IPS-NIHi11 (cell line): ENCODE results near the gene BDKRB2.
A peak's percentile ranks its signal among the peaks of the same experiment; 100 is the strongest.
"Not testable (repeated sequence)": the region's sequence is repeated elsewhere in the genome, so short reads cannot be mapped to it uniquely, and the experiment has no call there.

Experiments
- DNase-seq: peaks from one replicate; pipeline ENCODE4 v3.0.0; 2012; ENCODE audit warnings: mixed read lengths, low spot score

The BDKRB2 gene

GRCh38 chr14:96224480-96225096 lies 19.9 kb downstream of the BDKRB2 start:
- DNase-seq: no peak

DNA sequence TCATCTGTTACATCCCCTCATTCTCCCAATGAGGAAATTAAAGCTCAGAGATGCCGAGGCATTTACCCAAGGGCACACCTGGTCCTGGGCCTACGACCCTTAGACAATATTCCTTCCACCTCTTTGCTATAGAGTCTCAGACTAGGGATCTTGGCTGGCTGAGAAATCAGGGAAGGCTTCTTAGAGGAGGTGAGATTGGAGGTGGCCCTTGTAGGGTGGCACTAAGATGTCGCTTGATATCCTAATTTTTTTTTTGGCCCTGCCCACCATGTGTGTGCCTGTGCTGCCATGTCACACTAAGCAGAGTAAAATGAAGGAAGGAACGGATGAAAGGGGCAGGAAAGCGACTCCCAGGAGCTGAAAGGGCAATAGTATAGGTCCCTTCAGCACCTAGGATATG lies 20.6 kb downstream of the BDKRB2 start:
- no peak for DNase-seq

- peak; percentile 73 for DNase-seq
These were observed 21.1 kb downstream of the BDKRB2 start for GRCh38 chr14:96225745-96226151.

DNA sequence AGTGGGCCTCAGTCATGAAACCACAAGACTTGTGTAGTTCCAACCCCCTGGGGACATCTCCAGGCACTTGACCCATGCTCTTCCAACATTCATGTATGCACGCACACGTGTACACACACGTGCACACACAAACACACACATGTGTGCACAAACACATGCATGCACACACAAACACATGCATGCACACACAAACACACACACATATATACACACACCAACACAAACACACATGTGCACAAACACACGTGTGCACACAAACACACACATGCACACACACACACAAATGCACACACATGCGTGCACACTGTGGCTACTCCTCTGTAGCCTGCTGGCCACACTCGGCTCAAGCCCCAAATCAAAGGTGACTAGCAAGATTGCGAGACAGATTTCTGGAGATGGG lies 22.8 kb downstream of the BDKRB2 start:
- DNase-seq: no peak

DNA sequence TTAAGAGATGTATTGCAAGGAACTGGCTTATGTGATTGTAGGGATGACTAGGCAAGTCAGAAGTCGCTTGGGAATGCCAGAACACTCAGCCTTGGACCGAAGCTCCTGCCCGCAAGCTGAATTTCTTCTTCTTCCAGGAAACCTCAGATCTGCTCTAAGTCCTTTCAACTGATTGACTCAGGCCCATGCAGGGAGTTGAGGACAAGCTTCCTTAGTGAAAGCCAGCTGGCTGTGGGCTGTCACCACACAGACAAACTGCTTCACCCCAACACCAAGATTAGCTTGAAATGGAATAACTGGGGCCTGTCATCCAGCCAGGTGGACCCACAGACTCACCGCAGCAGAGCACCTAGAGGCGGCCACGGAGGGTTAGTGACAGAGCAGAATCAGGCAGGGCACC lies 24.7 kb downstream of the BDKRB2 start:
- DNase-seq: no peak

GRCh38 chr14:96231056-96231455 lies 26.4 kb downstream of the BDKRB2 start:
- DNase-seq: no peak

GRCh38 chr14:96231526-96232130 lies 27.0 kb downstream of the BDKRB2 start:
- no peak for DNase-seq

DNA sequence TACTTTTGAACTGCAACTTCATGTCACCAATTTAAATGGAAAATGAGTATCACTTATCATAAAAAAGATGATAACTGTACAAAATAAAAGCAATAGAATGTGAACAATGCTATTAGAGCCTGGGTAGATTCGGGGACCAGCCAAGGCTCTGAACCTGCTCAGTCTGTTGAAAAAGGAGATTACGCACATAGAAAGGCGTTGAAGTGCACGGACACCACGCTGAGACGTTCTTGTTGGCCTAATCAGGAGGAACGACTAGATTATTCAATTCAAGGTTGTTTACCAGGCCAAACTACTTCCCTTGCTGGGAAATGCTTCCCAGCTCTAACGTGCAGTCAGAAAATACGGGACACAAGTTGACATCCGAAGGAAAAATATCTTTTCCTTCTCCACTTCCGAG lies 27.9 kb downstream of the BDKRB2 start:
- DNase-seq: no peak

DNA sequence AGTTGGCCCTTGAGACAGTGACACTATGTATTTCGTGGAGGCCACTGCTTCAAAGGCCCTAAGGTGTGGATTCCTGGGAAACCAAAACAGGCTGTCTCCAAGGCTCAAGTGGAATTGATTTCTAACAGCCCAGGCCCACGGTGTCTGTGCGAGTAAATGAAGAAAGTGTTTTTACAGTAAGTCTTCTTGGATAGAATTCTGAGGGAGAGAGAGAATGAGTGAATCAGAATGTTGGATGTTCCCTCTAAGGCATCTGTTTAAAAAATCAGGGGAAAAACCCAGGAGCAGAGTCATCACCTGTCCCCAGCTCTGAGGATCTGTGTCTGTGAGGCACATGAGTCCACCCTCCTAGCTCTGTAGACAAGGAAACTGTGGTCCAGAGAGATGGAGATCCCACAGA lies 29.0 kb downstream of the BDKRB2 start:
- DNase-seq: no peak

DNA sequence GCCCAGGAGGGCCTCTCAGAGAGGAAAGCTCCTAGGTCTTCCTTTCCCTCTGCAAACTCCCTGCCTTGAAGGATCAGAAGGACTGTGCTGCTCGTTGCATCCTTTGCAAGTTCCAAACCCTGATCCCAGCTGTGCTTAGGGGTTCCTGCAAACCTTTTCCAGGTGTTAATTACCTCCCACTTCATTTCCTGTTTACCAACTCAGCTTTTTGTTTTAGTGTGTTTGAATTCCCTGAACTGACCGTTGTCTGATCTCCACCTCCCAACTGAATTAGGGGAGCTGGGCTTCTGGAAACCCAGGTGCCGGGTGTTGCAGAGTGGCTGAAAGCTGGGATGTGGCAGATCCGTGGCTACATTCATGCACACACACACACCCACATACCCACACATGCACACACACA lies 30.8 kb downstream of the BDKRB2 start:
- DNase-seq: peak; percentile 32

DNA sequence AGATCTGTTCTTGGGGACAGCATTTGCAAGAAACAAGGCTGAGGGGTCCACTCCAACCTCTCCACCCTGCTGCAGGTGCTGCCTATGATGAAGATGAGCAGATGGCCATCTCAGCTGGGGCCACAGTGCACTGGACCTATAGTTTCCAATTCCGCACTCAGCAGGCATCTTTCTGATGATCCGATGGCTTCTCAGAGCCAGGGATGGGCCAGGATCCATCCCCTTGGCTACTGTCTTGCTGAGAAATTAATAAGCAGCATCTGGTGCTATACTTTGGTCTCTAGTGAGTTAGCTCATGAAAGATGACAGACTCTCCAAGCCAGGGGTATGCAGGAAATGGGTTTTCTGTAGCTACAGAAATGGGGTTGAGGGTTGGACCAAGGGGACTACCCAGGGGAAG lies 33.0 kb downstream of the BDKRB2 start:
- DNase-seq: no peak

GRCh38 chr14:96238676-96239265 lies 34.1 kb downstream of the BDKRB2 start:
- no peak for DNase-seq

DNA sequence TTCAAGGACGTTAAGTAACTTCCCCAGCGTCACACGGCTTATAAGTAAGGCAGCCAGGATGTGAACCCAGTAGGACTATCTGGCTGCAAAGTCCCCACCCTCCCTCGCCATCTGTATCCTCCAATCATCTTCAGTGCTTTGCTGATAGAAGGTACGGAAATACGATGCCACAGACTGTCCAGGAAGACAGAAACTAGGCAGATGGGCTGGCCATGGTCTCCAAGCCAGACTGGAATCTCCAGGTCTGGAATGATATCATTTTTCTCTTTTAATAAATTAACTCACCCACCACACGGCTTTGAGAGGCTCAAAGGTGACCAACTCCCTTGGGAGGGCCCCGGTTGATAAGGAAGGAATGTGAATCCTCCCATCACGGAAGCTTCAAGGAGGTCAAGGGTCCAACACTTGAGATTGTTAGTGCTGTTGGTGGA lies 35.1 kb downstream of the BDKRB2 start:
- DNase-seq: no peak

DNA sequence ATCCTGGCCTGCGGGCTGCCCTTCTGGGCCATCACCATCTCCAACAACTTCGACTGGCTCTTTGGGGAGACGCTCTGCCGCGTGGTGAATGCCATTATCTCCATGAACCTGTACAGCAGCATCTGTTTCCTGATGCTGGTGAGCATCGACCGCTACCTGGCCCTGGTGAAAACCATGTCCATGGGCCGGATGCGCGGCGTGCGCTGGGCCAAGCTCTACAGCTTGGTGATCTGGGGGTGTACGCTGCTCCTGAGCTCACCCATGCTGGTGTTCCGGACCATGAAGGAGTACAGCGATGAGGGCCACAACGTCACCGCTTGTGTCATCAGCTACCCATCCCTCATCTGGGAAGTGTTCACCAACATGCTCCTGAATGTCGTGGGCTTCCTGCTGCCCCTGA lies 36.0 kb downstream of the BDKRB2 start:
- DNase-seq: no peak

- no peak for DNase-seq
These were observed 37.5 kb downstream of the BDKRB2 start for GRCh38 chr14:96242126-96242525.

DNA sequence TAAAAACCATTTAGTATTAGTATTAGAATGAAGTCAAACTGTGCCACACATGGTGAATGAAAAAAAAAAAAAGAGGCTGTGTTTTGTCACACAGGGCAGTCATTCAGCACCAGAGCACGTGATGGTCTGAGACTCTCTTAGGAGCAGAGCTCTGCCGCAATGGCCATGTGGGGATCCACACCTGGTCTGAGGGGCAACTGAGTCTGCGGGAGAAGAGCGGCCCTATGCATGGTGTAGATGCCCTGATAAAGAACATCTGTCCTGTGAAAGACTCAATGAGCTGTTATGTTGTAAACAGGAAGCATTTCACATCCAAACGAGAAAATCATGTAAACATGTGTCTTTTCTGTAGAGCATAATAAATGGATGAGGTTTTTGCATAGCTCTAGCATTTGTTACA lies 39.1 kb downstream of the BDKRB2 start:
- DNase-seq: no peak

- DNase-seq: not testable (repeated sequence)
These were observed 40.4 kb downstream of the BDKRB2 start for GRCh38 chr14:96245074-96245473.

DNA sequence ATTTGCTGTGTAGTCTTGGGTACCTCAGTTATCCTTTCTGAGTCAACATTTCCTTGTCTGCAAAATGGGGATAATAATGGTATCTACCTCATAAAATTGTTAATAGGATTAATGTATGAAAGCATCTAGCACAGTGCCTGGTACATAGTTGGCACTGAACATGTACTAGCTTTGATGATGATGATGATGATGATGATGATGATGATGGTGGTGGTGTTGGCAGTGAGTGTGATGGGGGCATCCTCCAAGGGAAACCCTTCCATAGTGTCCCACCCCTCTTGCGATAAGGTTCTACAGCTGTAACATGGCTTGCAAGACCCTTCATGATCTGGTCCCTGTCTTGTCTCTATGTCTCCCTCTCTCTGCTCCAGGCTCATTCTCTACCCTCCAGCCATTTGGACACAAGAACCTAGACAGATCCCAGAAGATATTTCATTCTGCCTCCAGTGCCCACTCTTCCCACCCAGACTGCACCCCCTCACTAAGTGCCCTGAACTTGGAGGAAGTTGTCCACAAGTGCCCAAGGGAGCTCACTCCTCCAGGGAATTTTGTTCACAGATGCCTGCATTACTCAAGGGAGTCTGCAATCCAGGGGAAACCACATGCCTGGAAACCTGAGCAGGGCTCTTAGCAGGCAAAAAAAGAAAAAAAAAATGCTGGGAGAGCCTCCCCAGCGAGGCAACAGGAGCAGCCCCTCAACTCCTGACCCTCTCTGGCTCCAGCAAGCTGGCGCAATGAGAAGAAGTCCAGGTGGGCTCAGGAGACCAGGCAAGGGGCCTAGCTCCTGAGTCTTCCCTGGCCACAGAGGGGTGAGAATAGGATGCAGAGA lies 41.3 kb downstream of the BDKRB2 start:
- DNase-seq: no peak

DNA sequence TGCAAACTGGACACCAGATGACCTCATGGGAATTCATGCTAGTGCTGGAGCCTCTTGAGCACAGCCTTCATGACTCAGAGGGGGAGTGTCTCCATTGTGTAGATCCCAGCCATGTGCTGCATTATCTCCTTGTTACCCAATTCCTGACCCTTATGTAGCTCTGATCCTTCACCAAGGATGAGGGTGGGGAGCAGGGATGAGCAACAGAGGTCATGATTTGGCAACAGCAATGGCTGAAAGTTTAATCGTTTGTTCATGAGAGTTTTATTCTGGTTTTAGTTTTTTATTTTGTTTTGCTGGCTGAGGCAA lies 41.9 kb downstream of the BDKRB2 start:
- no peak for DNase-seq

DNA sequence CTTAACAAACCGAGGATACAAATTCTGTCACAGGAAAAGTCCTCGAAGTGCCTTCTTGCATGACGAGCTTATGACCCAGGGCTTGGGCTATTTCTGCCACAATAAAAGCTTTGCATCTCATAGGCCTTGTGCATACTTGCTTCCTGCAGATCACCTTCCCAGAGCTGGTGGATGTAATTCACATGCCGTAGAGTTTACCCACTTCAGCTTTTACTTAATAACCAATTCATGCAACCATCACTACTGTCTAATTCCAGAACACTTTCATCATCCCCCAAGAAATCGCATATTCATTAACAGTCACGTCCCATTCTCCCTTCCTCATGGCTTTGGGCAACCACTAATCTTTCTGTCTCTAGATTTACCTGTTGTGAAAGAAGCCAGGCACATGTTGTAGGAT lies 42.4 kb downstream of the BDKRB2 start:
- DNase-seq: no peak

DNA sequence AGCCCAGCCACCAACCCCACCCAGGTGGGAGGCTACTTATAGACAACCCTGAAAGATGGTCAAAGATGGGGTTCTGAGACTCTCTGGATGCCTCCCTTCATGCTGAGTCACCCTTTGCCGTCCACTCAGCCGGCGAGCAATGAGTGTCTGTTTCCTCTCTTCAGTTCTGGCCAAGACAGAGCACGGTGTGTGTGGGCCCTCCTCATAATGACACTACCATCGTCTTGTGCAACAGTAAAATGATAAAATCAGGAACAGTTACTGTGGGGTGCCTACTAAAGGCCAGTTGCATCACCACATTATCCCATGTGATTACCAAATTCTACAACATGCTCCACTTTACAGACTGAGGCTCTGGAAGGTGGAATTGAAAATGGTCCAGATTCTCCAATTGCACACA lies 44.4 kb downstream of the BDKRB2 start:
- DNase-seq: no peak

DNA sequence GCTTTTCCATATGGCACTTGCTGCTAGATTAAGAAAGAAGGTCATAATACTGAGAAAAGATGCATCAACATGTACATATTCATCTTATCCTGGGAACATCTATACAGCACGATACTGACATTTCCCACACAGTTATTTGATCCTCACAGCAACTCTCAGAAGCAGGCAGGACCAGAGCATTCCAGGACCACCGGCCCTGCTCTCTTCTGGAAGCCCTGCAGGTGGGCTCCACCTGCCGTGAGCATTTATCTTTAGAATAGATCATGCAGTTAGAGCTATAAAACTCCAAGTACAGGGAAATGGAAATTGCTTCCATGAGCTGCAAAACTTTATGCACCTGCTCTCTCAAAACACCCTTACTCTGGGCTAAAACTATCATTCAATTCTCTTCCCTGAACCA lies 45.8 kb downstream of the BDKRB2 start:
- DNase-seq: no peak

DNA sequence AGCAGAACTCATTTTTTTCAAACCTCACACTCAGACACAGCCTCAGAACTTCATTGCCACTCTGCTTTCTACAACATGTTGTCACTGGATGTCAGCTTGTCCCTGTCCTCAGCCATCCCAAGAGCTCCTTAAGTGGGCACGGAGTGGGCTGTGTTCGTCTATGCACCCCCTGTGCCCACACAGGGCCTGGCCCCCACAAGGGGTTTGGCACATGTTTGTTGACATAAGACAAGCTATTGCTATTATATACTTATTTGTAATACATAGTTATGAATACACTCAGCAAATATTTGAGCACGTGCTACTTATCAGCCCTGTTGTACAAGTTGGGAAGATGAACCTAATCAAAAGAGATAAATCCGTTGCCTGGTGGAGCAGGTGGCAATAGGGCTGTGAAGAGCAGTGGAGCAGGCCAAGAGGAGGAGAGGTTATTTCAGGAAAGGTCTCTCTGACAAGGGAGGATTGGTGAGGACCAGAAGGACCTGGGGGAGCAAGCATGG lies 47.1 kb downstream of the BDKRB2 start:
- no peak for DNase-seq
